ENCODE results near the gene MEIS2. TPM values are rescaled to one million over a fixed set of nuclear protein-coding genes. Genes with fewer than 3 reads are reported as not detected.

Gene MEIS2
- total RNA-seq, 1 donor: 17.7 TPM

- DNase-seq (ENCODE audit: insufficient read length, low spot score, missing footprints): no peak
- H3K4me2 ChIP-seq (ENCODE audit: insufficient read depth, low read length): no peak overlapping the region
- H3K9me3 ChIP-seq (ENCODE audit: low read depth, low read length): no peaks in the 10 kb centered on the region
Observed at GRCh38 chr15:37137221-37137620, 36.9 kb upstream of the MEIS2 start.

GRCh38 chr15:37136666-37137065 lies 36.3 kb upstream of the MEIS2 start:
- Histone ChIP-seq H3K4me2 (ENCODE audit: insufficient read depth, low read length) (no peak overlapping the region), H2AFZ (ENCODE audit: low read length) (no peak overlapping the region), H4K20me1 (ENCODE audit: insufficient read depth, low read length) (no peaks in the 10 kb centered on the region), H3K27ac (ENCODE audit: low read depth, low read length) (no peak overlapping the region), H3K4me1 (ENCODE audit: insufficient read depth, low read length) (no peaks in the 10 kb centered on the region), H3K27me3 (ENCODE audit: insufficient read depth, low read length) (peaks cover 12% of the 10 kb centered on the region), H3K9me3 (ENCODE audit: low read depth, low read length) (no peaks in the 10 kb centered on the region), H3K4me3 (ENCODE audit: insufficient read depth, low read length) (no peak overlapping the region), H3K36me3 (ENCODE audit: insufficient read depth, low read length) (no peaks in the 10 kb centered on the region), H3K79me2 (ENCODE audit: insufficient read depth, low read length) (no peaks in the 10 kb centered on the region)
- no peak for DNase-seq (ENCODE audit: insufficient read length, low spot score, missing footprints)
- TF ChIP-seq CTCF (IDR thresholded peaks at IDR 0.05; ENCODE audit: extremely low read depth, low read depth, low read length): no peak

More at GRCh38 chr15:37137221-37137620, 36.9 kb upstream of the MEIS2 start:
- H3K4me1 ChIP-seq (ENCODE audit: insufficient read depth, low read length): no peaks in the 10 kb centered on the region
- TF ChIP-seq CTCF (IDR thresholded peaks at IDR 0.05; ENCODE audit: extremely low read depth, low read depth, low read length): no peak
- peaks cover 6% of the 10 kb centered on the region for H3K27me3 ChIP-seq (ENCODE audit: insufficient read depth, low read length)
- no peak overlapping the region for H3K4me3 ChIP-seq (ENCODE audit: insufficient read depth, low read length)
- no peaks in the 10 kb centered on the region for H3K79me2 ChIP-seq (ENCODE audit: insufficient read depth, low read length)
- H3K36me3 ChIP-seq (ENCODE audit: insufficient read depth, low read length): no peaks in the 10 kb centered on the region
- no peaks in the 10 kb centered on the region for H4K20me1 ChIP-seq (ENCODE audit: insufficient read depth, low read length)
- H3K27ac ChIP-seq (ENCODE audit: low read depth, low read length): no peak overlapping the region
- H2AFZ ChIP-seq (ENCODE audit: low read length): no peak overlapping the region

GRCh38 chr15:37135225-37135624 lies 34.9 kb upstream of the MEIS2 start:
- H4K20me1 ChIP-seq (ENCODE audit: insufficient read depth, low read length): no peaks in the 10 kb centered on the region
- no peaks in the 10 kb centered on the region for H3K79me2 ChIP-seq (ENCODE audit: insufficient read depth, low read length)
- H3K4me2 ChIP-seq (ENCODE audit: insufficient read depth, low read length): no peak overlapping the region
- peak; percentile 41 for TF ChIP-seq CTCF (IDR thresholded peaks at IDR 0.05; ENCODE audit: extremely low read depth, low read depth, low read length)
- H3K27me3 ChIP-seq (ENCODE audit: insufficient read depth, low read length): peaks cover 25% of the 10 kb centered on the region
- H3K27ac ChIP-seq (ENCODE audit: low read depth, low read length): no peak overlapping the region
- H3K36me3 ChIP-seq (ENCODE audit: insufficient read depth, low read length): no peaks in the 10 kb centered on the region
- no peak overlapping the region for H2AFZ ChIP-seq (ENCODE audit: low read length)
- H3K4me3 ChIP-seq (ENCODE audit: insufficient read depth, low read length): no peak overlapping the region
- no peaks in the 10 kb centered on the region for H3K4me1 ChIP-seq (ENCODE audit: insufficient read depth, low read length)
- H3K9me3 ChIP-seq (ENCODE audit: low read depth, low read length): no peaks in the 10 kb centered on the region
- no peak for DNase-seq (ENCODE audit: insufficient read length, low spot score, missing footprints)

- Histone ChIP-seq H3K4me3 (ENCODE audit: insufficient read depth, low read length) (no peak overlapping the region), H3K27ac (ENCODE audit: low read depth, low read length) (no peak overlapping the region), H2AFZ (ENCODE audit: low read length) (no peak overlapping the region), H3K4me2 (ENCODE audit: insufficient read depth, low read length) (peak overlapping the region; percentile 12), H3K4me1 (ENCODE audit: insufficient read depth, low read length) (no peaks in the 10 kb centered on the region), H3K27me3 (ENCODE audit: insufficient read depth, low read length) (peaks cover 26% of the 10 kb centered on the region), H4K20me1 (ENCODE audit: insufficient read depth, low read length) (no peaks in the 10 kb centered on the region), H3K9me3 (ENCODE audit: low read depth, low read length) (no peaks in the 10 kb centered on the region), H3K36me3 (ENCODE audit: insufficient read depth, low read length) (no peaks in the 10 kb centered on the region), H3K79me2 (ENCODE audit: insufficient read depth, low read length) (no peaks in the 10 kb centered on the region)
- TF ChIP-seq CTCF (IDR thresholded peaks at IDR 0.05; ENCODE audit: extremely low read depth, low read depth, low read length): peak; percentile 85
- no peak for DNase-seq (ENCODE audit: insufficient read length, low spot score, missing footprints)
Observed at GRCh38 chr15:37134699-37135131, 34.4 kb upstream of the MEIS2 start.
